Measurements from ENCODE around the gene FIBP.

DNA sequence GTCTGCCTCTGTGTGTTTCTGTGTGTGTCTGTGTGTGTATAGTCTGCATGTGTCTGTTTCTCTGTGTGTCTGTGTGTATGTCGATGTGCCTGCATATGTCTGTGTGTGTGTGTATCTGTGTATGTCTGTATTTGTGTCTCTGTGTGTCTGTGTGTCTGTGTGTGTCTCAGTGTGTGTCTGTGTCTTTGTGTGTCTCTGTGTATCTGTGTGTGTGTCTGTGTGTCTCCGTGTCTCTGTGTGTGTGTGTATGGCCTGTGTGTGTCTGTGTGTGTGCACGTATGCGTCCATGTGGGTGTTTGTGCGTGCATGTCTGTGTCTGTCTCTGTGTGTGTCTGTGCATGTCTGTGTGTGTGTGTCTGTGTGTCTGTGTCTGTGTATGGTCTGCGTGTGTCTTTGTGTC is 54.1 kb downstream of the FIBP start:
- TF ChIP-seq, protein P1, sequence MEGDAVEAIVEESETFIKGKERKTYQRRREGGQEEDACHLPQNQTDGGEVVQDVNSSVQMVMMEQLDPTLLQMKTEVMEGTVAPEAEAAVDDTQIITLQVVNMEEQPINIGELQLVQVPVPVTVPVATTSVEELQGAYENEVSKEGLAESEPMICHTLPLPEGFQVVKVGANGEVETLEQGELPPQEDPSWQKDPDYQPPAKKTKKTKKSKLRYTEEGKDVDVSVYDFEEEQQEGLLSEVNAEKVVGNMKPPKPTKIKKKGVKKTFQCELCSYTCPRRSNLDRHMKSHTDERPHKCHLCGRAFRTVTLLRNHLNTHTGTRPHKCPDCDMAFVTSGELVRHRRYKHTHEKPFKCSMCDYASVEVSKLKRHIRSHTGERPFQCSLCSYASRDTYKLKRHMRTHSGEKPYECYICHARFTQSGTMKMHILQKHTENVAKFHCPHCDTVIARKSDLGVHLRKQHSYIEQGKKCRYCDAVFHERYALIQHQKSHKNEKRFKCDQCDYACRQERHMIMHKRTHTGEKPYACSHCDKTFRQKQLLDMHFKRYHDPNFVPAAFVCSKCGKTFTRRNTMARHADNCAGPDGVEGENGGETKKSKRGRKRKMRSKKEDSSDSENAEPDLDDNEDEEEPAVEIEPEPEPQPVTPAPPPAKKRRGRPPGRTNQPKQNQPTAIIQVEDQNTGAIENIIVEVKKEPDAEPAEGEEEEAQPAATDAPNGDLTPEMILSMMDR (IDR thresholded peaks at IDR 0.05), result no peak
- TF ChIP-seq ZFX (IDR thresholded peaks at IDR 0.05; ENCODE audit: borderline replicate concordance), result no peak
